ENCODE results near the gene PLPP2.
"Not testable (repeated sequence)": the region's sequence is repeated elsewhere in the genome, so short reads cannot be mapped to it uniquely, and the experiment has no call there.

The PLPP2 gene

GRCh38 chr19:256804-257203, 34.4 kb downstream of the PLPP2 start:
- DNase-seq = not testable (repeated sequence)

GRCh38 chr19:252421-253186, 38.6 kb downstream of the PLPP2 start:
- DNase-seq = peak; percentile 10

- DNase-seq = peak; percentile 15
These were observed 44.7 kb downstream of the PLPP2 start for GRCh38 chr19:246551-246950.

- not testable (repeated sequence) for DNase-seq
These were observed 45.3 kb downstream of the PLPP2 start for GRCh38 chr19:245900-246299.

GRCh38 chr19:245457-245856, 45.7 kb downstream of the PLPP2 start:
- no peak for DNase-seq

Data from hematopoietic multipotent progenitor cell treated with erythropoietin and hydrocortisone succinate and interleukin-3 and kit ligand, for 4 days (in vitro differentiated cells).